ENCODE data around the gene LAIR1. TPM values are rescaled to one million over a fixed set of nuclear protein-coding genes. Genes with fewer than 3 reads are reported as not detected.

The LAIR1 gene
- total RNA-seq, 4 donors from 2014 or later, result 7.6 to 23.4 (median 13.0) TPM

DNA sequence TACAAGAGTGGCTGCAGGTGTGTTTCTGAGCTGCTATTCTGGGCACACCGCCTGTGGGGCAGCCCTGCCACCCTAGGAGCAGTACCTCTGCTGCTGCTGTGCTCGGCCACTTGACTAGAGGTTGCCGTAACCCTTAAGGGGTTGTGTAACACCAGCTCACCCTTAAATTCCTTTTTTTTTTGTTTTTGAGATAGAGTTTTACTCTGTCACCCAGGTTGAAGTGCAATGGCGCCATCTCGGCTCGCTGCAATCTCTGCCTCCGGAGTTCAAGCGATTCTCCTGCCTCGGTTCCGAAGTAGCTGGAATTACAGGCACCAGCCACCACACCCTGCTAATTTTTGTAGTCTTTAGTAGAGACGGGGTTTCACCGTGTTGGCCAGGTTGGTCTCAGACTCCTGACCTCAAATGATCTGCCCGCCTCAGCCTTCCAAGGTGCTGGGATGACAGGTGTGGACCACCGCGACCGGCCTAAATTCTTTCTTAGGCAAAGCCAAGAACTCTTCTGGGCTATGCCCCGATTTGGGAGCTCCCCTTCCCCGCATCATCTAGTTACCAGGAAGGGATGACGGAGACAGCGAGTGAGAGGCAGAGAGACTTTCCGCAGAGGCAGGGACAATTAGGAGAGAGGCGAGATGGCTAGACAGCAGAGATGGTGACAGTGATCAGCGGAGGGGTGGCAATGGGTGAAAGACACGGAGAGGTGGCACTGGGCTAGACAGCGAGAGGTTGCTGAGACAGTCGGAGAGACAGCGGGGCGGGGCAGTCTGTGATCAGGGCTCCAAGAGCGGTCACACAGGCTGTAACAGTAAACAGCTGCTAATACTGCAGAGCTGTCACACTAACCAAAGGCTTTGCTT lies 47.4 kb downstream of the LAIR1 start:
- intact Hi-C loops (cut with DNase I), result no loop called here
- H3K4me3 ChIP-seq, result no peak overlapping the region
- DNase-seq (ENCODE audit: extremely low spot score), result no peak
- no peaks in the 10 kb centered on the region for H3K36me3 ChIP-seq
- H3K4me1 ChIP-seq, result no peaks in the 10 kb centered on the region
- no peaks in the 10 kb centered on the region for H3K9me3 ChIP-seq
- H3K27me3 ChIP-seq, result peaks cover 0 to 72% (median 5%) of the 10 kb centered on the region in 4 donors
- no peak for TF ChIP-seq POLR2A (IDR thresholded peaks at IDR 0.05; ENCODE audit: low read depth)
- no peak overlapping the region for H3K27ac ChIP-seq (replicated peaks in 1 of 4)
- WGBS, result 74% methylated on average over 29 of the region's 29 CpGs

DNA sequence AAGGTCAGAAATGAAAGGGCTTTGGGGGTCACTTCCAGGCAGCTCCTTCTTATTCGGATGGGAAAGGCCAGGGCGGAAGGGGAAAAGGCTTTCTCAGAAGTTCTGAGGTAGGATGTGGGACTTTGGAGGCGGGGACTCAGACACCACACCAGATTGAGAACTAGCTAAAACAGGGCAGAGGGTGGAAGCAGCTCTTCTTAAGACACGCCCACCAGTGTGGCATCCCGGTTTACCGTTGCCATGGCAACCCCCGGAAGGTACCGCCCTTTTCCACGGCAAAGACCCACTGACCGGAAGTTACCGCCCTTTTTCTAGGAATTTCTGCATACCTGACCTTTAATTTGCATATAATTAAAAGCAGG lies 48.0 kb downstream of the LAIR1 start:
- TF ChIP-seq POLR2A (IDR thresholded peaks at IDR 0.05; ENCODE audit: low read depth) (no peak), POLR2AphosphoS5 (IDR thresholded peaks at IDR 0.05) (no peak), EP300 (IDR thresholded peaks at IDR 0.05) (no peak)
- TF ChIP-seq, protein P1, sequence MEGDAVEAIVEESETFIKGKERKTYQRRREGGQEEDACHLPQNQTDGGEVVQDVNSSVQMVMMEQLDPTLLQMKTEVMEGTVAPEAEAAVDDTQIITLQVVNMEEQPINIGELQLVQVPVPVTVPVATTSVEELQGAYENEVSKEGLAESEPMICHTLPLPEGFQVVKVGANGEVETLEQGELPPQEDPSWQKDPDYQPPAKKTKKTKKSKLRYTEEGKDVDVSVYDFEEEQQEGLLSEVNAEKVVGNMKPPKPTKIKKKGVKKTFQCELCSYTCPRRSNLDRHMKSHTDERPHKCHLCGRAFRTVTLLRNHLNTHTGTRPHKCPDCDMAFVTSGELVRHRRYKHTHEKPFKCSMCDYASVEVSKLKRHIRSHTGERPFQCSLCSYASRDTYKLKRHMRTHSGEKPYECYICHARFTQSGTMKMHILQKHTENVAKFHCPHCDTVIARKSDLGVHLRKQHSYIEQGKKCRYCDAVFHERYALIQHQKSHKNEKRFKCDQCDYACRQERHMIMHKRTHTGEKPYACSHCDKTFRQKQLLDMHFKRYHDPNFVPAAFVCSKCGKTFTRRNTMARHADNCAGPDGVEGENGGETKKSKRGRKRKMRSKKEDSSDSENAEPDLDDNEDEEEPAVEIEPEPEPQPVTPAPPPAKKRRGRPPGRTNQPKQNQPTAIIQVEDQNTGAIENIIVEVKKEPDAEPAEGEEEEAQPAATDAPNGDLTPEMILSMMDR (IDR thresholded peaks at IDR 0.05), result no peak
- no peak overlapping the region for H3K4me3 ChIP-seq
- no peak for DNase-seq (ENCODE audit: extremely low spot score)
- peaks cover 0 to 73% (median 5%) of the 10 kb centered on the region in 4 donors for H3K27me3 ChIP-seq
- H3K4me1 ChIP-seq, result no peaks in the 10 kb centered on the region
- no peaks in the 10 kb centered on the region for H3K36me3 ChIP-seq
- H3K27ac ChIP-seq (replicated peaks in 1 of 4), result no peak overlapping the region
- H3K9me3 ChIP-seq, result no peaks in the 10 kb centered on the region
- intact Hi-C loops (cut with DNase I), result no loop called here
- WGBS, result 42% methylated on average over 11 of the region's 11 CpGs

DNA sequence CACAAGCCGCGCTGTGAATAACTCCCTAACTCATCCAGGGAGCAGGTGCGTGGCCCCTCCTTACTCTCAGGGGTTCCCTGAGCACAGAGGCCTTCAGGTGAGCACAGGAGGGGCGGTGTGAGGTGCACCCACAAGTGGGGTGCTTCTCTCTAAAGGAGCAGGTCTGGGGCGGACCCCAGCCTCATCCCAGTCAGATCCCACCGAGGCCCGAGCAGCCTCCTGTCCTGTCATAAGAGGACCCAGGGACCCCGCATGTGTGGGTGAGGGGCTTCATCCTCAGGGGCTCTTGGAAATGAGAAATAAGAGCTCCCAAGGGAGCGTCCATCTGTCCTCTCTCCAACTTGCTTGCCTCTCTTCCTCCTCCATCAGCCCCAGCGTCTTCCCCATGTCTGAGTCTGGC lies 48.8 kb downstream of the LAIR1 start:
- intact Hi-C loops (cut with DNase I), result no loop called here
- H3K4me3 ChIP-seq, result no peak overlapping the region
- H3K4me1 ChIP-seq, result no peaks in the 10 kb centered on the region
- TF ChIP-seq EP300 (IDR thresholded peaks at IDR 0.05) (no peak), POLR2A (IDR thresholded peaks at IDR 0.05; ENCODE audit: low read depth) (no peak), POLR2AphosphoS5 (IDR thresholded peaks at IDR 0.05) (no peak)
- TF ChIP-seq, protein P1 (IDR thresholded peaks at IDR 0.05), result no peak
- no peaks in the 10 kb centered on the region for H3K9me3 ChIP-seq
- H3K27me3 ChIP-seq, result peaks cover 0 to 74% (median 5%) of the 10 kb centered on the region in 4 donors
- no peak overlapping the region for H3K27ac ChIP-seq (replicated peaks in 1 of 4)
- DNase-seq (ENCODE audit: extremely low spot score), result no peak
- no peaks in the 10 kb centered on the region for H3K36me3 ChIP-seq
- 75% methylated on average over 10 of the region's 10 CpGs for WGBS

DNA sequence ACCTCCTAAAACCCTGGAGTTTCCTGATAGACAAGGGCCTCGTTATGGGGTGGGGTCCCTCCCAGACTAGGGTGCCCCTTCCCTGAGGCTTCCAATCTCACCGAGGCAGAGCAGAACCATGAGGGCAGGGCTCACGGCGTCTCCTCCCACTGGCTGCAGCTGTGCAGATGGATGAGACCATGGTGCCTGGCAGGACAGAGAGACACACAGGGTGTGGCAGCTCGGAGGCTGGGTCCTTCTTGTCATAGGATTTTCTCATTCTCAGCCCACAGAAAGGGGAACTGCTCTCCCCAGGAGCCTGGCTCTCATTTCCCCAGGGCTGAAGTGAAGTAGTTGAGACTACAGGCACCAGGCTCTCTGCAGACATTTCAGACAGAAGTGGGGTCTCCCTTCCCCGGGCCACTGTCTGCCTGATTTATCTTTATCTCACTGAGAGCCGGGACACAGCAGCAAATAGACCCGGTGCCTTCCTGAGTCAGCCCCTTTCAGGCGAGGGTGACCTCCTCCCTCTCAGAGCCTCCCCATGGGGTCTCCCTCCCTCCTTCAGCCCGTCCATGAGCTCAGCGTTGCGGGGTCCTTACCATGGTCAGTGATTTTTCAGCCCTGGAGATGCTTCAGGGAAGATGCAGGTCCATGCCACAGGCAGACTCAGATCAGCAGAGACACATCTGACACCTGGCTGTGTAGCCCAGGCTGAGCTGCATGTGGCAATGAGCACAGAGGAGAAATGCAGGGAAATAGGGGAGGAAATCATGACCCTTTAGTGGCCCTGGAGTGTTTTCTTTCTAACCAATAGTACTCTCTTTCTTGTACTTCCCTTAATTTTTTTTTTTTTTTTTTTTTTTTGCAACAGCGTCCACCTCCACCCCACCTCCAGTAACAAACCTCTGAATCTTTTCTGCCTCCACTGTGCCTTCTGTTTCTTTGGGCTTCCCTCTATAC lies 52.0 kb downstream of the LAIR1 start, which contains the start of gene LILRA5:
TSS of gene LILRA5 (minus strand) at position 731 of the 942 bp plus-strand sequence. CDS start at position 584, 147 bp downstream.
- TF ChIP-seq POLR2A (IDR thresholded peaks at IDR 0.05; ENCODE audit: low read depth) (no peak), EP300 (IDR thresholded peaks at IDR 0.05) (no peak), POLR2AphosphoS5 (IDR thresholded peaks at IDR 0.05) (no peak)
- TF ChIP-seq, protein P1 (IDR thresholded peaks at IDR 0.05), result no peak
- Histone ChIP-seq H3K27ac (replicated peaks in 1 of 4) (no peak within 1 kb of the TSS), H3K4me3 (no peak within 1 kb of the TSS), H3K36me3 (no peaks in the 10 kb centered on the region), H3K27me3 (peaks cover 0 to 62% (median 5%) of the 10 kb centered on the region in 4 donors), H3K9me3 (no peaks in the 10 kb centered on the region), H3K4me1 (no peaks in the 10 kb centered on the region)
- WGBS, result 42% methylated on average over 6 of the region's 13 CpGs
- no peak for DNase-seq (ENCODE audit: extremely low spot score)
- intact Hi-C loops (cut with DNase I), result no loop called here

DNA sequence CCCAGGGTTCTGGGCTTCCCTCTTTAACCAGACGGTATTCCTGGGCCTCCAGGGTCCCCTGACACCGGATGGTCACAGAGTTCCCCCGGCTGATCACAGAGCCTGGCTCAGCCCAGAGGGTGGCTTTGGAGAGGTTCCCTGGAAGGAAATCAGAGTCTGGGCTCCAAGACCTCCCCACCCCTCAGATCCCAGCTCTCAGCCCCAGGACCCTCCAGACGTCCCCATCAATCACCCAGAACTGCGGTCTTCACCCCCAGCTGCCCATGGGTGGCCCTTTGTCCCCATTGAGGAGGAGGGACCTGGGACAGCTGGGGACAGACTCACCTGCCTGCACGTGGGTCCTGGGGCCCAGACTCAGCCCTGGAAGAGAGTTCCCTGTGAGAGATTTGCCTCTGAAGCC lies 52.7 kb downstream of the LAIR1 start:
- H3K27ac ChIP-seq (replicated peaks in 1 of 4), result no peak overlapping the region
- intact Hi-C loops (cut with DNase I), result no loop called here
- H3K36me3 ChIP-seq, result no peaks in the 10 kb centered on the region
- no CpG with 5 or more reads among the region's 6 CpGs for WGBS
- TF ChIP-seq POLR2AphosphoS5 (IDR thresholded peaks at IDR 0.05) (no peak), POLR2A (IDR thresholded peaks at IDR 0.05; ENCODE audit: low read depth) (no peak), EP300 (IDR thresholded peaks at IDR 0.05) (no peak)
- TF ChIP-seq, protein P1 (IDR thresholded peaks at IDR 0.05), result no peak
- DNase-seq (ENCODE audit: extremely low spot score), result no peak
- H3K4me1 ChIP-seq, result no peaks in the 10 kb centered on the region
- H3K4me3 ChIP-seq, result no peak overlapping the region
- H3K27me3 ChIP-seq, result peaks cover 0 to 57% (median 1%) of the 10 kb centered on the region in 4 donors
- no peaks in the 10 kb centered on the region for H3K9me3 ChIP-seq
